ENCODE measurements around the gene SPPL2C.
A peak's percentile ranks its signal among the peaks of the same experiment; 100 is the strongest.

The SPPL2C gene

GRCh38 chr17:45828582-45829133 is 16.0 kb upstream of the SPPL2C start:
- no peak for DNase-seq

GRCh38 chr17:45833920-45834319 is 10.8 kb upstream of the SPPL2C start:
- DNase-seq, result peak; percentile 31

- DNase-seq, result no peak
Measured at GRCh38 chr17:45834471-45835396, 9.9 kb upstream of the SPPL2C start.

- no peak for DNase-seq
Measured at GRCh38 chr17:45835481-45835880, 9.2 kb upstream of the SPPL2C start.

GRCh38 chr17:45836047-45837044 is 8.3 kb upstream of the SPPL2C start:
- no peak for DNase-seq

GRCh38 chr17:45837187-45837586 is 7.5 kb upstream of the SPPL2C start:
- no peak for DNase-seq

- no peak for DNase-seq
Measured at GRCh38 chr17:45837603-45838002, 7.1 kb upstream of the SPPL2C start.

- no peak for DNase-seq
Measured at GRCh38 chr17:45838751-45839295, 5.9 kb upstream of the SPPL2C start.

GRCh38 chr17:45839442-45839841 is 5.2 kb upstream of the SPPL2C start:
- no peak for DNase-seq

- DNase-seq, result no peak
Measured at GRCh38 chr17:45841186-45841585, 3.5 kb upstream of the SPPL2C start.

GRCh38 chr17:45841883-45842525 is 2.7 kb upstream of the SPPL2C start:
- DNase-seq, result peak; percentile 89

- no peak for DNase-seq
Measured at GRCh38 chr17:45843722-45844121, 959 bp upstream of the SPPL2C start.

- no peak for DNase-seq
Measured at GRCh38 chr17:45845376-45846185, 900 bp downstream of the SPPL2C start.

- DNase-seq, result no peak
Measured at GRCh38 chr17:45846223-45846622, 1.5 kb downstream of the SPPL2C start.

- no peak for DNase-seq
Measured at GRCh38 chr17:45846646-45847045, 2.0 kb downstream of the SPPL2C start.

GRCh38 chr17:45847101-45847500 is 2.4 kb downstream of the SPPL2C start:
- no peak for DNase-seq

GRCh38 chr17:45847747-45848146 is 3.1 kb downstream of the SPPL2C start:
- DNase-seq, result no peak

- no peak for DNase-seq
Measured at GRCh38 chr17:45848405-45848804, 3.7 kb downstream of the SPPL2C start.

- no peak for DNase-seq
Measured at GRCh38 chr17:45848868-45849535, 4.3 kb downstream of the SPPL2C start.

- no peak for DNase-seq
Measured at GRCh38 chr17:45849536-45849990, 4.9 kb downstream of the SPPL2C start.

GRCh38 chr17:45850011-45850410 is 5.3 kb downstream of the SPPL2C start:
- DNase-seq, result no peak
